ENCODE results near the gene IP6K3.

DNA sequence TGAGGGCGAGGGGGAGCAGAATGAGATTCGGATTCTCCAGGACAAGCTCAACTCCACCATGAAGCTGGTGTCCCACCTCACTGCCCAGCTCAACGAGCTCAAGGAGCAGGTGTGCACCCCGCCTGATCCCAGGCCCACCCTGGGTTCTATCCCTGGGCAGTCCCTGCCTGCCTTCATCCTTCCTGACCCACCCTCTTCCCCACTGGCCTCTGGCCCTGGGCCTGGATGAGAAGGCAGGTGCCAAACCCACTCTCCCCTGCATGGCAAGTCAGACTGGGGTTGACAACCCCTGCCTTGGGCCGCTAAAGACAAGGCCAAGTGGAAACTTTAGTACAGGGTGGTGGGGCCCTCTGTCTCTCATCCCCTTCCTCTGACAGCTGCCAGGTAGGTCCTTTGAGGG, 51.7 kb downstream of the IP6K3 start:
- TF ChIP-seq, protein P1, sequence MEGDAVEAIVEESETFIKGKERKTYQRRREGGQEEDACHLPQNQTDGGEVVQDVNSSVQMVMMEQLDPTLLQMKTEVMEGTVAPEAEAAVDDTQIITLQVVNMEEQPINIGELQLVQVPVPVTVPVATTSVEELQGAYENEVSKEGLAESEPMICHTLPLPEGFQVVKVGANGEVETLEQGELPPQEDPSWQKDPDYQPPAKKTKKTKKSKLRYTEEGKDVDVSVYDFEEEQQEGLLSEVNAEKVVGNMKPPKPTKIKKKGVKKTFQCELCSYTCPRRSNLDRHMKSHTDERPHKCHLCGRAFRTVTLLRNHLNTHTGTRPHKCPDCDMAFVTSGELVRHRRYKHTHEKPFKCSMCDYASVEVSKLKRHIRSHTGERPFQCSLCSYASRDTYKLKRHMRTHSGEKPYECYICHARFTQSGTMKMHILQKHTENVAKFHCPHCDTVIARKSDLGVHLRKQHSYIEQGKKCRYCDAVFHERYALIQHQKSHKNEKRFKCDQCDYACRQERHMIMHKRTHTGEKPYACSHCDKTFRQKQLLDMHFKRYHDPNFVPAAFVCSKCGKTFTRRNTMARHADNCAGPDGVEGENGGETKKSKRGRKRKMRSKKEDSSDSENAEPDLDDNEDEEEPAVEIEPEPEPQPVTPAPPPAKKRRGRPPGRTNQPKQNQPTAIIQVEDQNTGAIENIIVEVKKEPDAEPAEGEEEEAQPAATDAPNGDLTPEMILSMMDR (conservative IDR thresholded peaks at IDR 0.05): no peak
- TF ChIP-seq ZFX (IDR thresholded peaks at IDR 0.05): no peak

Measured in C4-2B (cell line).